RPMI7951 (cell line): ENCODE results near the gene ADGRL2. TPM values are rescaled to one million over a fixed set of nuclear protein-coding genes. Genes with fewer than 3 reads are reported as not detected.

Experiments used
- DNase-seq: peaks from one replicate; pipeline ENCODE4 v3.0.0-alpha.2; 2012; ENCODE audit warnings: low read depth
- total RNA-seq: library from RNA; depleted of rRNA; stranded (reverse); fragments of >200 nt; shearing (Covaris generic); gene quantifications from 2 replicates; pipeline ENCODE4 v1.2.3, GENCODE V29; 2014

Gene ADGRL2
- total RNA-seq, 1 experiment from 2014 or later = not detected

DNA sequence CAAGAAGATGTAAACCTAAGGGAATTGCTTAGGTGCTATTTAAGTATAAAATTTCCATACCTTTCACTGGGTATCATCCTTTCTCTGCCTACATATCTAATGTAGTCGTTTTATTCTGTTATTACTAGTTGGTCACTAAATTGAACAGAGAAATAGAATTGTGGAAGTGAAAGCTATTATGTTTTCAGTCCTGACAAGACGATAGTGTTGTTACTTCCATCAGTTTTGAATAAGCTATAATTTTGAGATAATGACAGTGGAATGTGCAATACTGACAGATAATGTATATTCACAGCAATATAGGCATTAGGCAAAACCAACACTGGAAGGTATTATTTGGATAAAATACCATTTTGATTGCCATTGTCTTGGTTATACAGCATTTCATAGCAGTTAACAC is 181.8 kb downstream of the ADGRL2 start:
- DNase-seq = no peak

DNA sequence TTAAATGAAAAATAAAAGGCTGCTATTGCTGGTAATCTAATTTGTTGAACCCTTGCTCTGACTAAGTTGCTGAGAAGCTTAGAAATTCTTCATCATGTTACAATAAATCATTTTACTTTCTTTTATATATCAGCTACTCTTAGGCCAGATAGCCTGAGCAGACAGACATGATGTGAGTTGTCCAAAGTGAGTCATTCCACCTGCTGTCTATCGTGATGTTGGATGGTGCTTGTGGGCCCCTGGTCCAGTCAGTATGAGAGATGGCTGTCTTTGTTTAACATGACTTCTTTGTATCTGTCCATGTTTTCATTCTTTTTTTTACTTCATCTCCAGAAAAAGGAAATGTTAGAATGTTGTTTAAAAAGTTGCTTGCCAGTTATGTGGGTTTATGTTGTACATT is 188.8 kb downstream of the ADGRL2 start:
- no peak for DNase-seq

DNA sequence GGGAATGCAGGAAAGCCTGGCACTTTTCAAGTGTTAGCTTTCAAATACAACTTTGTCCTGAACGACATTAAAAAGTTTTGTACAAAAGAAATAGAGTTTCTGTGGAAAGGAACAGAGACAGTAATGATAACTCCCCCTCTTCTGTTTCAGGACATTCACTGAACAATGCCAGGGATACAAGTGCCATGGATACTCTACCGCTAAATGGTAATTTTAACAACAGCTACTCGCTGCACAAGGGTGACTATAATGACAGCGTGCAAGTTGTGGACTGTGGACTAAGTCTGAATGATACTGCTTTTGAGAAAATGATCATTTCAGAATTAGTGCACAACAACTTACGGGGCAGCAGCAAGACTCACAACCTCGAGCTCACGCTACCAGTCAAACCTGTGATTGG is 189.5 kb downstream of the ADGRL2 start:
- DNase-seq = no peak

DNA sequence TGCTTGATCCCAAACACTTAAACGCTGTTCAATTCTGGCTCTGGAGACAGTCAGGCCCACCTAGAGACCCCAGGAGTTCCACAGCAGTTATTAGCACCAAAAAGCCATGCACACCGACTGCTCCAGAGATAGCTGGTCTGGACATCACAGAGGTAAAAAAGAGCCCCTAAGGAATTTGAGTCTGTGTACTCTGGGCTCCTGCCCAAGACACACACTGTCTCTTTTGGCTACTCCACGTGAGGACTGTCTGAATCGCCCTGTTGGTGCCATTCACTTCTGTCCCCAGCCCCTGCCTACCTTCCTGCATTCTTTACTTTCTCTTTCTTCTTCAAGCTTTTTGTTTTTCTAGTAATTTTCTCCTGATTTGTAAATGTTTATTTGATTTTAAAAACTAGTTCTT is 197.4 kb downstream of the ADGRL2 start:
- DNase-seq = no peak

DNA sequence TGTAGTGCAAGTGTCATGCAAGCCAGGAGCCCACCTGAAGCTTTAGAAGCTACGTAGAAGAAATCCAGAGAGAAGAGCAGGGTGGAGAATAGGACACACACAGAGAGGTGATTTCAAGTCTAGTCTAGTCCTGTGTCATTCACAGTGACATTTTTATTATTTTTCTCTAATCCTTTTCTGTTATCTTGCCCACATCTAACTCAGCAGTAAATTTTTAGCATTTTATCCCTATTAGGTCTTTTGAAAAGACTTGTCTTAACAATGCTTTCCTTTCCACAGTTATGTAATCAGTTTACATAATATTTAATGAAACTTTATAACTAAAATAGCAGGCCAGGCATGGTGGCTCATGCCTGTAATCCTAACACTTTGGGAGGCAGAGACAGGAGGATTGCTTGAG is 198.6 kb downstream of the ADGRL2 start:
- no peak for DNase-seq

DNA sequence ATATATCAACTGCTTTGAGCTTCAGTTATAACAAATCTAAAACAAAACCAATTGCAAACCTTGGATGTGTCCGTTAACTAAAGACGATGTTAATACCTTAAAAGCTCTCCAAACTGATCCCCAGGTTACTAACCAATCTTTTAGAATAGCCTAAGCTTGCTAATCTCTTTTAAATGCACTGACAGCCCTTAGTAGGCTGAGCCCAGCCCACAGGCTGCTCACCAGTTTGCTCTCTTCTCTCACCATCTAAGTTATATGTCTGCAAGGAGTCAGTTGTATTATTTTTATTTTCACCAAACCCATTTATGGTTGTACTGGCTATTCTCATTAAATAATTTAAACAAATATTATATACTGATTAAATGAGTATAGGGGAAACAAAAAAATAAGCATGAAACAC is 199.5 kb downstream of the ADGRL2 start:
- no peak for DNase-seq

DNA sequence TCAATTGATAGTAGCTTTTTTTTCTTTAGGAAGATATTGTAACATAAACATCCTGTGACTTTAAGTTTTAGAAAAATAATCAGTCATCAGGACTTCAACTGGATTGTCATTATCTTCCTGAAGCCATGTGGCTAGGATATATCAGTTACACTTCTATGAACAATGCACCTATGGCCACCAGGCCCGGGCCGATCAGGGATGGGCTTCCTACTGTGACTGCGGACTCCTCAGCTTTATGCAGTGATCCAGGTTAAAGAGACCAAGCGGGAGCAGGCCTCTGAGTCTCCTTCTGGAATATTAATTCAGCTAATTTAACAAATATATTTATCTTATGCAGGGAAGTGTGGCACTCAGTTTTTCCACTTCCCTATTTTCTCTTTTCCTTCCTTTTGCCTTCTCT is 200.6 kb downstream of the ADGRL2 start:
- DNase-seq = no peak

DNA sequence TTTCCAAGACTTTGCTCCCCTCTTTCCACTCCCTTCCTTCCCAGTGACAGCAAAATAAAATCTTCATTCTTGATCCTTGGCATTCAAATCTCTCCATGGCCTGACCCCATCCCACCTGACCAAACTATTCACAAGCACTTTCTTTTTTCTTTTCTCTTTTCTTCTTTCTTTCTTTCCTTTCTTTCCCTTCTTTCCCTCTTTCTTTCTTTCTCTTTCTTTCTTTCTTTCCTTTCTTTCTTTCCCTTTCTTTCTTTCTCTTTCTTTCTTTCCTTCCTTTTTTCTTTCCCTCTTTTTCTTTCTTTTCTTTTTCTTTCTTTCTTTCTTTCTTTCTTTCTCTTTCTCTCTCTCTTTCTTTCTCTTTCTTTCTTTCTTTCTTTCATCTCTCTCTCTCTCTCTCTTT is 207.1 kb downstream of the ADGRL2 start:
- no peak for DNase-seq

DNA sequence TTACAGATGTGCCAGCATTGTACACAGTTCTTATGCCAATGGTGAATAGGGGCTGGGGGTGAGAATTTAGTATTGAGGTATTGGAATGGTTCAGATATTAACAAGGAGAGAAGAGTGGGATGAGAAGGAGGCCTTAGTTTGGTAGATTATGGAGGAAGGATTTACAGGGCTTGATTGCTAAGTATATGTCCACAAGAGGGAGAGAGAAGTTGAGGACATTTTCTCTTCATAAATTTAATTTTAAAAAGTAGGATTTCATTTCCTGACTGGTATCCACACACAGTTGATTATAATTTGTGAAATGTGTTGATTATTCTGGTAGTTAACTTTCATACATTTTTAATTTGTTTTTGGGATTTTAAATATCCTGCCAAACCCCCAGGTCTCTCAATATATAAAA is 213.0 kb downstream of the ADGRL2 start:
- no peak for DNase-seq

DNA sequence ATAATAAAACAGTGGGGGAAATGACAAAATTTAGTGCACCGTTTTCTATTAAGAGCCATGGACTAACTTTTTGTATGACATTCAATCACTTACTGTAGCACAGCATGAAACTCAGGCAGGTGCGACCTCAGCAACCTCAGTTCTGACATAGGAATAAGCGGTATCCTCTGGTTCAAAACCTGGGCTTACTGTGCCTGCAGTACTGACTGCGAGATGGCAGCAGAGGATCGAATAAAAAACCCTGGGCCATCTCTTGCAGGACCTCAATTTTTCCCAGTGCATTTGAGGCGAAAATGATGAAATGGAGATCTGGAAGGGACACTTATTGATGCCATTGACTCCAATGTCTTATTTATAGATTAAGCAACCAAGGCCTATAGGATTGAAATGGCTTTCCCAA is 214.7 kb downstream of the ADGRL2 start:
- DNase-seq = no peak

DNA sequence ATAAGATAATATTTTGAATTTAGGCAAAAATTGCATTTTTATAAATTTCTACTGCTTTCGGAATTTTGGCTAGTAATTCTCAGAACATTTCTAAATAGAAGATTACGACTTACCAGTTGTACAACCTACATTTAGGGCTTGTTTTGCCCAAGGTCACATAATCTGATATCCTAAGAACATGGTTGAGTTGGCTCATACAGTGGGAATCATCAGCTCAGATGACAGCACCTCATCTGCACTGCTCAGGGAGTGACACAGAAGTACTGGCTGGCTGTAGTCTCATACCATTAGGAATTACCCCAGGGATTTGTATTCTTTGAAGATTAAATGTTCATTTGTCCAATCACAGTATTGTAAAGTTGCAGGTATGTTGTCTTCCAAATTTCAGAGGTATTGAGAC is 217.6 kb downstream of the ADGRL2 start:
- no peak for DNase-seq

DNA sequence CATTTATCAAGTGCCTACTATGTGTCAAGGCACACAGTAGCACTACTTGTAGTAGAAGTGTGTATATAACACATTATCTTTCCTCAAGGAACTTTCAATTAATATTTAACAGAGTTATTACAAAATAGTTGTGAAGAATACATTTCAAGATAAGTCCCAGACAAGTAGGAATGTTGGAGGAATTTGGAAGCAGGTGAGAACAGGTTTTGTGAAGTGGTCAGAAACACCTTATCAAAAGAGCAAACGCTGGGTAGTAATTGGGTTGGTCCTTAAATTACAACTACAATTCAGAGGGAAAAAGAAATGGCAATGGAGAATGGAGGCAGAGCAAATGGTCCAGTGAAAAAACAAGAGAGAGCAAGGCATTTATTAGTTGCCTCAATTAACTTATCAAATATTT is 218.8 kb downstream of the ADGRL2 start:
- DNase-seq = no peak

DNA sequence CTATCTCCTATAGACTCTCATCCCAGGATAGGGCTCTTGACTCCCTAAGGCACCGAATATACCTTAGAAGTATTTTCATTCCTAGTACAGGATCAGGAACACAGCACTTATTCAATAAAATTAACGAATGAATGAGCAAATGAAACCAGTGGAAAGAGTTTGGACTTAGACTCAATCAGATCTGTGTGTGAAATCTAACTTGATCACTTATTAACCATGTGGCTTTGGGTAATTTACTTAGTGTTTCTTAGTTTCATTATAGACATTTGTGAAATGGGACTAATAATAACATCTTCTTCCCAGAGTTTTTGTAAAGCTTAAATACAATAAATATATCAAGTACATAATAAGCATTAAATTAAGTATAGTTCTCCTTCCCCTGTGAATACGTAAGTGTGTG is 230.1 kb downstream of the ADGRL2 start:
- DNase-seq = no peak

DNA sequence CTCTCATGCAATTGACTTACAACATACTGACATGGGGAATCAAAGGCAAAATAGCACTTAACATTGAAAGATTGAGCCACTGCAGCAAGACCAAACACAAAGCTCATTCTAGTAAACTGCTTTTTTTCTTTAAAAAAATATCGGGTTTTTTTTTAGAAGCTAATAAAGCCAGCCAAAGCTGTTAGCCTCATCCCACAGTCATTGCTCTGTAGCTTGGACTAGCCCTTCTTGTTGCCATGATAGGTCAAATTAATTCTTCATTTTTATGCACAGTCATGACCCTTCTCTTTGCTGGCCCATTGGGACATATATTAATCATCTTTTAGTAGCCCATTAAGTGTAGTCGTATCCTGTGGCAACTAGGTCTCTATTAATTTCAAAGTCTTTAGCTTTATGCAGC is 231.3 kb downstream of the ADGRL2 start:
- DNase-seq = no peak

DNA sequence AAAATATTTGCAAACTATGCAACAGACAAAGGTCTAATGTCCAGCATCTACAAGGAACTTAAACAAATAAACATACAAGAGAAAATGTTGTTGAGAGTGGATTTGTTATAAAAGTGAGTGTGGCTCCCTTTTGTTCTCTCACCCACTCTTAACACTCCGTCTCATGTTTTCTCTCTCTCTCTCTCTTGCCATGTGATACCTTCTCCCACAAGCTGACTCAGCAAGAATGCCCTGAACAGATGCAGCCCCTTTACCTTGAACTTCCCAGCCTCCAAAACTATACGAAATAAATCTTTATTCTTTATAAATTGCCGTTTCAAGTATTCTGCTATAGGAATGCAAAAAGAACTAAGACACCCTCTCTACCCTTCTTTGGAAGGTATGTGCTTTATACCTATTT is 234.1 kb downstream of the ADGRL2 start:
- no peak for DNase-seq
